ENCODE measurements around the gene INCA1. TPM values are rescaled to one million over a fixed set of nuclear protein-coding genes. Genes with fewer than 3 reads are reported as not detected.

INCA1 gene
- total RNA-seq, 2 experiments from 2014 or later: 0.82 TPM; not detected in 1

- Histone ChIP-seq H3K4me3 (ENCODE audit: low read depth, low read length, poor library complexity, severe bottlenecking) (peak overlapping the region; percentile 100), H3K27ac (ENCODE audit: low read depth, low read length, poor library complexity, severe bottlenecking) (peak overlapping the region; percentile 99), H3K4me1 (ENCODE audit: insufficient read depth, low read length, poor library complexity, severe bottlenecking) (peaks cover 49% of the 10 kb centered on the region), H3K9me2 (ENCODE audit: insufficient read depth, low read length) (no peaks in the 10 kb centered on the region), H3K79me2 (ENCODE audit: insufficient read depth, low read depth, low read length) (peaks cover 39% of the 10 kb centered on the region), H3K4me2 (ENCODE audit: low read length) (peak overlapping the region; percentile 93), H2AFZ (ENCODE audit: low read length) (peak overlapping the region; percentile 15; the same call in 1 of the 2 replicates), H4K20me1 (ENCODE audit: insufficient read depth, low read length) (peaks cover 19% of the 10 kb centered on the region), H3K9me3 (ENCODE audit: low read length) (no peaks in the 10 kb centered on the region), H3K36me3 (ENCODE audit: insufficient read depth, low read length) (peaks cover 43% of the 10 kb centered on the region)
- DNase-seq (ENCODE audit: low spot score): peak; percentile 93
- POLR2A ChIA-PET: interaction anchor here (0.7 to 0.9 kb wide), 2 partner anchors 19 to 392 kb away, joined by 3 read pairs; partner anchors contain the start of gene SPAG7
- CTCF ChIA-PET (ENCODE audit: unreplicated experiment): no interaction called here
- no TSS peak for BruUV-seq (replicated peaks)
- intact Hi-C loops (cut with micrococcal nuclease; ENCODE audit: unreplicated experiment): loop anchor here (1.0 to 10.0 kb wide), 3 partner anchors 18 to 246 kb away; partner anchors contain the start of genes INCA1, KIF1C, SPAG7 and ZNF594
- TF ChIP-seq EZH2phosphoT487 (IDR thresholded peaks at IDR 0.05; ENCODE audit: borderline replicate concordance, low read depth, low read length): no peak
- no peak for TF ChIP-seq CTCF (conservative IDR thresholded peaks at IDR 0.05; ENCODE audit: low read length)
Measured at GRCh38 chr17:4948931-4949320, 48.4 kb downstream of the INCA1 start.

- H3K4me1 ChIP-seq (ENCODE audit: insufficient read depth, low read length, poor library complexity, severe bottlenecking): peaks cover 55% of the 10 kb centered on the region
Measured at GRCh38 chr17:4948166-4948930, 49.0 kb downstream of the INCA1 start, which contains the start of gene PFN1. Gene PFN1 (minus strand): TSS chr17:4948530. CDS start chr17:4948394, 136 bp downstream.

More at GRCh38 chr17:4948166-4948930, 49.0 kb downstream of the INCA1 start, which contains the start of gene PFN1:
- no peaks in the 10 kb centered on the region for H3K9me2 ChIP-seq (ENCODE audit: insufficient read depth, low read length)
- H3K4me2 ChIP-seq (ENCODE audit: low read length): peak within 1 kb of the TSS; percentile 97
- TF ChIP-seq CTCF (conservative IDR thresholded peaks at IDR 0.05; ENCODE audit: low read length): no peak
- no peak for TF ChIP-seq EZH2phosphoT487 (IDR thresholded peaks at IDR 0.05; ENCODE audit: borderline replicate concordance, low read depth, low read length)
- BruUV-seq (replicated peaks): no TSS peak
- ChIA-PET POLR2A (interaction anchor here (0.5 to 0.9 kb wide), 4 partner anchors 19 to 478 kb away, joined by 3 read pairs; partner anchors contain the start of gene SPAG7), CTCF (ENCODE audit: unreplicated experiment) (interaction anchor here (0.7 kb wide), 1 partner anchor 19 kb away, joined by 3 read pairs; the partner anchor contains the start of gene SPAG7)
- peaks cover 49% of the 10 kb centered on the region for H3K36me3 ChIP-seq (ENCODE audit: insufficient read depth, low read length)
- H3K79me2 ChIP-seq (ENCODE audit: insufficient read depth, low read depth, low read length): peaks cover 45% of the 10 kb centered on the region
- peak within 1 kb of the TSS; percentile 15; the same call in 1 of the 2 replicates for H2AFZ ChIP-seq (ENCODE audit: low read length)
- peak within 1 kb of the TSS; percentile 100 for H3K4me3 ChIP-seq (ENCODE audit: low read depth, low read length, poor library complexity, severe bottlenecking)
- intact Hi-C loops (cut with micrococcal nuclease; ENCODE audit: unreplicated experiment): loop anchor here (1.0 to 10.0 kb wide), 2 partner anchors 49 to 246 kb away; partner anchors contain the start of genes INCA1, KIF1C and ZNF594
- peaks cover 19% of the 10 kb centered on the region for H4K20me1 ChIP-seq (ENCODE audit: insufficient read depth, low read length)
- peak within 1 kb of the TSS; percentile 99 for H3K27ac ChIP-seq (ENCODE audit: low read depth, low read length, poor library complexity, severe bottlenecking)
- H3K9me3 ChIP-seq (ENCODE audit: low read length): no peaks in the 10 kb centered on the region
- peak; percentile 96 for DNase-seq (ENCODE audit: low spot score)

Measured in OCI-LY7 (cell line).